AG09319 (cell line): ENCODE results near the gene S100B.

Source experiments
- DNase-seq: peaks from one replicate; pipeline ENCODE4 v3.0.0-alpha.2; 2010; ENCODE audit warnings: low read depth; ENCODE audit errors: extremely low read depth
- CTCF ChIP-seq: IDR thresholded peaks from 2 replicates; pipeline ENCODE4 v1.5.1; 2011; ENCODE audit warnings: low read depth, mild to moderate bottlenecking, inconsistent platforms, low read length, moderate library complexity

S100B gene

GRCh38 chr21:46607636-46608035 lies 2.8 kb upstream of the S100B start:
- no peak for DNase-seq
- TF ChIP-seq CTCF = no peak

DNA sequence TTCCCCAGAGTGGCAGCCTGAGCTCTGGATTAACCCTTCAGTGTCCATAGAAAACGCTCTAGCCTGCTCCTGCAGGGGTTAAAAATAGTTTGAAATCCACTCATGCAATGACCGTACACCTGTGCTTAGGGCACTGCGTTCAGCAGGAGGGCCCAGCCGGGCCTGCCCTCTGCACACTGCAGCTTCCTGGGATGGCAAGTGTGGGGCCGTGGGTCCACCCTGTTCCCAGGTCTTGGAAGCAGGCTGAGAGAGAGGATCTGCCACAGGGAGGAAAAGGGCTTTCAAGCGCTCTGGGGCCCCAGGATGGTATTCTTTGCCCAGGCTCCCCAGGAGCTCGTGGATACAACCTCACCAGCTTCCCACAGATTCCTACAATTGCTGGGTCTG lies 1.5 kb upstream of the S100B start:
- TF ChIP-seq CTCF = no peak
- DNase-seq = no peak

DNA sequence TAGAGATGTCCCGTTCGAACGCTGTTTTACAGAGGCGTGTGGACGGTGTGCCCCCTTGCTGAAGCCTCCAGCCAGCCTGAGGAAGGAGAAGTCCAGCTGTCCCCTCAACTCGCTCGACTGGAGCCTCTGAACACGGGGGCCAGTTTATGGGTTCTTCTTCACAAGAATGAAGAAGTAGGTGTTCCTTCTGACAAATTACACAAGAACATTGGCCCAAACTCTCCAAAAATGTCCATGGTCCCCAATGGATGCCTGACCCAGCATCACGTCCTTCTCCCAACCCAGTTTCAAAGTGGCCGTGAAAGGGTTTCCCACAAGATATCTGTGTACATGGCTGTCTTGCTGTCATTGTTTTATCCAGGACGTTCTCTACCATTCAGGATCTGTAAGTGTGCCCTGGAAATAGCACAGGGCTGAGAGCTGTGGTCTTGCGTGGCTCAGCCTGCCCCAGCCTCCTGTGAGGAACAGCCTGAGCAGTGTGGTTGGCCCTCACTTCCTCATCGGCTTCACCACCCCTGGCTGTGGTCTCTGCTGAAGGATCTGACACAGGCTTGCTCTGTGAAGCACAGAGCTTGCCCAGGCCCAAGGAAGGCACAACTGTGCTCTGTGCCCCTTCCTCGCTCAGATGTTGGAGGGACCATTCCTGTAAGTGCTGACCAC lies 1.0 kb upstream of the S100B start:
- TF ChIP-seq CTCF = no peak
- no peak for DNase-seq

- no peak for DNase-seq
- TF ChIP-seq CTCF = no peak
Measured at GRCh38 chr21:46604329-46604974, 430 bp downstream of the S100B start.

DNA sequence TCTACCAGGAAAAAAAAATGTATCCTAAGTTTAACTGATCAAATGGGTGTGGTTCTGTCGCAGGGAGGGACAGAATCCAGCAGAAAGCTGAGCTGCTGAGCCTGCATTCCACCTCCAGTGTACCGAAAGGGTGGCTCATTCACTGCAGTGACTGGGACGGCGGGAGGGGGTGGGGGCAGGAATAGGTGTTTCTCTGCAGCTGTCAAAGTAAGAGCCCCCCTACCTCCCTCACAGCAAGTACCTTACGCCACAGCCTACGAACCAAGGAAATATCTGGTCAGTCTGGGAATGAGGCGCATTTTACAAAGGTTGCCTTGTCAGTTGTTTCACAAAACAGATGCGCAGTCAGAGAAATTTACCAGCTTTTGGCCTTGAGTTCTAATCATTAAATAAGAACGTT lies 1.7 kb downstream of the S100B start:
- no peak for TF ChIP-seq CTCF
- no peak for DNase-seq

GRCh38 chr21:46600978-46601377 lies 3.9 kb downstream of the S100B start:
- TF ChIP-seq CTCF = no peak
- DNase-seq = no peak

- no peak for DNase-seq
- no peak for TF ChIP-seq CTCF
Measured at GRCh38 chr21:46600305-46600704, 4.6 kb downstream of the S100B start.
